GM21619 (cell line): Measurements from ENCODE around the gene CEMIP.

Experiments
- ATAC-seq: cut with Tn5 transposase; IDR thresholded peaks from one replicate; pipeline ENCODE4 v1.9.1; 2021; ENCODE audit not compliant: unreplicated experiment

CEMIP gene

DNA sequence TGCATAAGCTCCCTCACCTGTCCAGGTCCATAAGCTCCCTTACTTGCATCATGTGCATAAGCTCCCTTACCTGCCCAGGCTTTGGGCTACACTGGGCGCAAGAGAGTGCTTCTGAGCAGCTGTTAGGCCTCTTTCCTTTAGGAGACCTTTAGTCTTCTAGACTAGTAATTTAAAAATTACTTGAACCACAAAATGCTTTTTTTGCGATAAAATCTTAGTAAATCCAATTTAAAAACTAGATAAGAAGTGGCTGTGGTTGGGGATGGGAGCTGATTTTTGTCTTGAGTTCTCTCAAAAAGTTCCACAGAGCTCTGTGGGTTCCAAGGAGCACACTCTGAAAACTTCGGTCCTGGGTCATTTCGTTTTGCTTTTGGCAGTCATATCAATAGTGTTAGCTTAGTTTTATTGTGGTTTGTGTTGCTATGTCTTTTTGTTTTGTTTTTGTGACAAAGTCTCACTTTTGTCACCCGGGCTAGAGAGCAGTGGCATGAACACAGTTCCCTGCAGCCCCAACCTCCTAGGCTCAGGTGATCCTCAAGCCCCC, 6.7 kb downstream of the CEMIP start:
- no peak for ATAC-seq

DNA sequence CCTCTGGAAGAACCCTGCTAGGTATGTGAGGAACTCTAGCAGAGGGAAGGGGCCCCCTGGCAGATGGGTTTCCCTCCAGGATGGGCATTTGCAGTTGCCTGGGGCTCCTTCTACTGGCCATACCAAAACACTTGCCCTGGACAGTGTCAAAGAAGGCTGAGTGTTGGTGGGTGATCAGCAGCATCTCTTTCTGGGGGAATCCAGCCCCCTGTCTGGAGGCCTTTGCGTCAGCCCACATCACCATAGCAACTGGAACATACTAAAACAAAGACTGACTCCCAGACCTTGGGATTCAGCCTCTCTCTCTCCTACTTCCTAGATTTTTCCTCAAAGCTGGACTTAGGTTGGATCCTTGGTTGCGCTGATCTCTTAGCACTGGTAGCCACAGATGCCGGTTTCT, 8.1 kb downstream of the CEMIP start:
- ATAC-seq: no peak

DNA sequence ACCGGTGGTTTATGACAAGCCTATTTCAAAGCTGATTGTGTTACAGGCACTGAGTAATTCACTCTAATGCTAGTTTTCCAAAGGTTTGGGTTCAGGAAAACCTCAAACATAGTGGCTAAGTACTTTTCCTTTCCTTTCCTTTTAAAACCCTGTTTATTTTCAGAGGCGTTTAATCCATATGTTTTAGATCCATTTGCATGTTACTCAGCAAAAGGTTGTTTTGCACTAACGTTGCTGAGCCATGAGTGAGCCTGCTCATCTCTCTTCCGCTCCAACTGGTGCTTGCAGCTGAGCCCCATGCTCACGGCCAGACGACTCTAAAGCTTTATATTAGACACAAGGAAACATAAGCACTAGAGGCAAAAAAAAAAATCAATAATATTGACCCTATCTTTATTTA, 9.4 kb downstream of the CEMIP start:
- no peak for ATAC-seq

DNA sequence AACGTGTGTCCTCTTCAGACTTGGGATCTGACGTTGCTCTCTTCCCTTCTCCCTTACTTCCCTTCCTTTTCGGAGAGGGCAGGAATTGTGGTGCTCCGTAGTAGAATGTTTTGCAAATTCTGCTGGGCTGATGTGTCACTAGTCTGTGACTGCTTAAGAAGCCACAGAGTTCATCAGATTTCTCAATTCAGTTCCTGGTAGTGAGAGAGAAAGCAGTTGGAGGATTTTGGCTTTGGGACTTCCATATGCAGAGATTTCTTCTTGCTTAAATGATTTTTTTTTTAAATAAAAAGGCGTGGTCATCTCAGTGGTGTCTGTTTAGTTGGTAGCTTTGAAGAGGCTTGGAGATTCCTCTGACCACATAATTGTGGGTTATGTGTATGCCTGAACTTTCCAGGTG, 10.1 kb downstream of the CEMIP start:
- ATAC-seq: no peak

DNA sequence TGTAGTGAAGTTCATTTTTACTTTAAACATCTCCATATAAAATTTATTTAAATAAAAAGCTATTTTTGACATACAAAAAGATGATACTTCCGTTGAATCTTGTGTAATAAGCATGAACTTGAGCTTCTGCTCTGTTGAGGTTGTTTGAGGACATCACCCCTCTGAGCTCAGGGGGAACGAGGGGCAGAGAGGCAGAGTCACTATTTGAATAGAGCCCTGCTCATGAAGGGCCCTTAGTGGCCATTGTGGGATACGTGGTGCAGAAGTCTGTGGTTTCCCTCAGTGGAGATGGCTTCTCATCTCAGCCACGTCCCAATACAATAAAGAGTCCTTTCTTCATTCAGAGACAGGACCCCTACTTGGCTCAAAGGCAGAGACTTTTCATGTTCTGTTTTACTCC, 10.6 kb downstream of the CEMIP start:
- no peak for ATAC-seq

DNA sequence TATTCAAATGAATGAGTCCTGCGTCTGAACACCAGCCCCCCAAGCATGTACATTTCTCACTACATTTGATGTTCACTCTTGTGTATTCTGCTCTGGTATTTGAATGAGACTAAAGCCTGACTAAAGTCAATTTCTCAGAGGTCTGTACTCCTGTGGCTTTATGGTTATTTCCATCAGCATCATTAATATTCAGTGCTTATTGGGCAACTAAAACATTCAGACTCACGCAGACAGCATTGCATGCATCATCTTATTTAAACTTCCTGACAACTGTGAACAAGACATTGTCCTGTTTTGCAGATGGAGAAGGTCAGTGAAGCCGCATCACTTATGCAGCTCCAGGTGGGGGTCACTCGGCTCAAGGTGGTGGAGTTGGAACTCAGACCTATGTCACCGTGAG, 11.1 kb downstream of the CEMIP start:
- ATAC-seq: no peak

DNA sequence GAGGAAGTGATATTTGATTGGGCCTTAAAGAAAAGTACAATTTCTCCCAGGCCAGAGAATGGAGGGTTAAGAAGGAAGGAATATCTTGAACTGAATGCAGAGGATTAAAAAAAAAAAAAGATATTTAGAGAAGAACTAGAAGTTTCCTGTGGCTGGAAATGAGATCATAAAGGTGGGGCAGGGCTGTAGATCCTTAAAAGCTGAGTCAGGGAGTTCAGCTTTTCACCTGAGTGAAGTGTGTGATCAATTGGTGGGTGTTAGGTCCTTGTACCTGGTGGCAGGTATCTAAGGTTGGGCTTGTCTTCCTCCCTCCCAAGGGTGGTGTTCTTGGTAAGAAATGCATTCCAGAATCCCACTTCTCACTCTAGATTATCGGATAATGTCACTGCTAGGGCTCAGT, 11.8 kb downstream of the CEMIP start:
- ATAC-seq: no peak

DNA sequence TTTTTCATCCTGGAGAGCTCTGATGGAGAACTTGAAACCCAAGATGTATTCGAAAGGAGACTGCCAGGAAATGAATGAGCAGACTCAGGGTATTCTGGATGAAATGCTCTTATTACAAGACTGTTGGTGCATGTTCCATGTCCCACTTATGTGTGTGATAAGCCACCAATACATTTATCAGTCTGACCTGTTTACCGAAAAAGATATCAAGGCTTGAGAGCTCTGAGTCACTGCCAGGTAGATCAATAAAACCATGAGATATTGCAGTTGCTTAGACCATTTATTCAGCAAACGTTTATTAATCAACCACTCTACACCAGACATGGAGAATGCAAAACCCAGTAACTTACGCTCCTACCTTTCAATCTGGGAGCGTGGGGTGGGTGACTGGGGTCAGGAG, 17.2 kb downstream of the CEMIP start:
- ATAC-seq: no peak

DNA sequence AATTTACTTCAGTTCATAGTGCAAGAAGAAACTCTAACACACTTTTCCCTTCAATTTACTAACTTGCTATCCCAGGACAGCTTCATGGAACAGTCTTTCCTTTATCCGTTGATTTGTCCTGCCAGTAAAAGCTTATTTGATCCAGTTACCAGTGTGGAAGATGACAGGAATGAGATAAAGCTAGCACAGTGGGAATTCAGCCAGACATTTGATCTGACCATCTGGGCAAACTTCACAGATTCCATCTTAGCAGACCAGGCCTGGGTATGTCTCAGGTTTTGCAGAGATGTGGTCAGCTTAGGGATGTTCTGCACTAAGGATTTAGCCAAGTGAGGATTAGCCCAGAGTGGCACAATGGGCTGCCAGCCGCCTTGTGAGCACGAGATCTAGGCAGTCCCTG, 19.7 kb downstream of the CEMIP start:
- ATAC-seq: no peak

DNA sequence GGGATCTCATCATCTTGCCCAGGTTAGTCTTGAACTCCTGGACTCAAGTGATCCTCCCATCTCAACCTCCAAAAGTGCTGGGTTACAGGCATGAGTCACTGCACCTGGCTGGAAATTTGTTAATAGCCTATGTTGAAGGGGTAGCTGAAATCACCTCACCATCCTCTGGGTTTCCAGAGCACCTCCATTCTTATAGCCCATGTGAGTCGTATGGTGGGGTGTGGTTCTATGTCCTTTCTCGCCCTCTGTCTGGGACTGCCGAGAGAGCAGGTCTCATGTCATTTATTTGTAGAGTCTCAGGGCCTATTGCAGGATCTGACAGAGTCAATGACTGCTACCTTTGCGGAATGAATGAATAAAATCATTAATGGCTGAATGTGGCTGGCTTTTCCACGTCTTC, 20.9 kb downstream of the CEMIP start:
- ATAC-seq: no peak

DNA sequence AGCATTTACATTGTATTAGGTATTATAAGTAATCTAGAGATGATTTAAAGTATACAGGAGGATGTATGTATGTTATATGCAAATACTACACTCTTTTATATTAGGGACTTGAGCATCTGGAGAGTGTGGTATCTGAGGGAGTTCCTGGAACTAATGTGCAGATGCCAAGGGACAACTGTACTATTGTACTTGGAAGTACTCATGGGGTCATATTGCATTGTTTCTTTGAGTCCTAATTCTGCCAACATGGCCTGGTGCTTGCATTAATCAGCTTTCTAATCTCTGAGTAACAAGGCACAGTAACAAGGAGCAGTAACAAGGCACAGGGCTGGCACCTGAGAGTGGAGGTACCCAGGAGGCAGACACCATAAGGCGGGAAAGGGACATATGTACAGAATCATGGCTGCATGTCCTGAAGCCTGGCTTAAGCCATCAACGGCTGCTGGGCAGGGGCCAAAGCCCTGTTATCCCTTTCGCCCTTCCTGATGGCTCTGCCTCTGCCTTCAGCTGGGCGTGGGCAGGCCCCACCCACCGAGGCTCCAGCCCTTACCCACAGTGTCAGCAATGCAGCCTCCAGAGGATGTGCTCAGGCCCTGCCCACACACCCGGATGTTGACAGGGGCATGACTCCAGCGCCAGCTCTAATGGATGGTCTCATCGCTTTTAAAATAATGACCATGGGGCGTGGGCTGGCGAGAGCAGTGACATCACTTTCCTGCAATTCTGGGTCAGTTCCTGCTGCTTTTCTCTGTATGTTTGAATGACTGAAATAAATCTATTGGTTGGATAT, 22.9 kb downstream of the CEMIP start:
- no peak for ATAC-seq

DNA sequence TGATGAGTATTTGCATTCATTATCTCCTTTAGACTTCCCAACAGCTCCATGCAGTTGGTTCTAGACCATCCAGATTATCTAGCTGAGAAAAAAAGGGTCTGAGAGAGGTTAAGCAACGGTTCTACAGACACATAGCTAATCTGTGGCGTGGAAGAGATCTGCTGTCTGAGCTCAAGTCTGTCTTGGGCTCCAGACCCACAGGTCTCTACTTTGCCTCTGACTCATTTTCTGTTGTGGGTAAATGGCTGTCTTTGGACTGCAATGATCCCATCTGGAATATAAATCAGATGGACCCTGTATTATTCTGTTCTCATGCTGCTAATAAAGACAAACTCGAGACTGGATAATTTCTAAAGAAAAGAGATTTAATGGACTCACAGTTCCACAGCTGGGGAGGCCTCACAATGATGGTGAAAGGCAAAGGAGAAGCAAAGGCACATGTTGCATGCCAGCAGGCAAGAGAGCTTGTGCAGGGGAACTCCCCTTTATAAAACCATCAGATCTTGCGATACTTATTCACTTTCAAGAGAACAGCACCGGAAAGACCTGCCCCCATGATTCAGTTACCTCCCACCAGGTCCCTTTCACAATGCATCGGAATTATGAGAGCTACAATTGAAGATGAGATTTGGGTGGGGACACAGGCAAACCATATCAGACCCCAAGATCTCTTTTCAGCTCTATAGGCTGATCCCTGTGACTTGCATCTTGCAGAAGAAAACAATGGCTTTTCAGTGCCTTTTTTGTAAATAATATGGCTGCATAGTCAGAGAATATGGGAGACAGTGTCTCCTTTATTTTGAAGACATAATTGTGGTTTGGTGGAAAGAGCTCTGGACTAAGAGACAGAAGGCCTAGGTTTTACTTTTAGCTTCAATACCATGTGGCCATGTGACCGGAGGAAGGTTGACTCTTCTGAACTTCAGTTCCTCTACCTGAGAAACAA, 24.7 kb downstream of the CEMIP start:
- no peak for ATAC-seq

DNA sequence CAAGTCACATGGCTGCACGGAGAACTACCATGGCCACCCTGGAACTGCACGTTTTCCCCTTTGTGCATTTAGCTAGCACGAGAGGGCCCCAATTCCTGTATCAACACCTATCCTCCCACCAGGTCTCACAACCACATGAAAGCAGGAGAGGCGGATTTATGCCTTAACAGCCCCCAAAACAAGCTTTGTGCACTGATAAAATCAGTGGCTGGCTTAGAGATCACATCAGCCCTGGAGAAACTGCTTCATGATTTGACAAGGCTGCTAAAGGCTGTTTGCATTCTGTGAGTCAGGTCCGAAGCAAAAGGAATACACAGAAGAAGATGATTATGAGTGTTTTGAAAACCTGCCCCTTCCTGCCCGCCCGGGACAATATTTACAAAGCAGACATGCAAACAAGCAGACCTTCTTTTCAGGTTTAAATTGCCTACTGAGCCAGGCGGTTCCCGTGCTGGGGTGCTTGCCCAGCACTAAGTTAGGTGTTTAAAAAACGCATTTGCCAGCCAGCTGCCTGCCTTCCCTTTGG, 25.9 kb downstream of the CEMIP start:
- no peak for ATAC-seq

DNA sequence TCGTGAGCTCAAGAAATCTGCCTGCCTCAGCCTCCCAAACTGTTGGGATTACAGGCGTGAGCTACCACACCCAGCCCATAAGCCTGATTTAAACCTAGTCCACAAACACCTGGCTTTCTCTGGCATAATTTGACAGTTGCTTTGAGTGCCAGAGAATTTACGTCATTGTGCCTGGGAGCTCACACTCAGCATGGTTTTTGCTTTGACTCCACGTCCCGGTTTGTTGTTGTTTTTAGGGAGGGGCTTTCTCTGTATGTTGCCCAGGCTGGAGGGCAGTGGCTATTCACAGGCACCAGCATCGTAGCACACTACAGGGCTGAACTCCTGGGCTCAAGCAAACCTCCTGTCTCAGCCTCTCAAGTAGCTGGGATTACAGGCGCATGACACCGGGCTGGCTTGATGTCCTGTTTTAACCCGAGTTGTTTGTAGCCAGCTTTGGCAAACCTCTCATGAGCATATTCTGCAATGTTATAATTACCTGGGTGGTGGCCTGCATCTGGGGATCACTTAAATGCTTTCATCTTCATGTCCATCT, 32.7 kb downstream of the CEMIP start:
- no peak for ATAC-seq

DNA sequence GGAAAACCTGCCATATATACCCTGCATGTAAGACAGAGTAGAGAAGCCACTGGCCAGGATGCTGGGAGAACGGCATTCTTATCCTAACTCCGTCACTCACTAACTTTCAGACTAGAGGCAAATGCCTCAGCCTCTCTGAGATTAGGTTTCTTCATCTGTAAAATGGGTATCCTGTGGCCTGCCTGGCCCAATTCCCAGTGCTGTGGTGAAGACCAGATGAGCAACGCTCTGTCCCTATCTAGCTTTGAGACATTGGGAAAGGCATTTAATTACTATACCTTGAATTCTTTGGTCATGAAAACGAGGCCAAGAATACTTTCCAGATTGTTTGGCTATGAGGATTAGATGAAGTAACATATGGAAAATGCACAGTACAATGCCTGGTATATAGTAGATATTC, 35.9 kb downstream of the CEMIP start:
- no peak for ATAC-seq

DNA sequence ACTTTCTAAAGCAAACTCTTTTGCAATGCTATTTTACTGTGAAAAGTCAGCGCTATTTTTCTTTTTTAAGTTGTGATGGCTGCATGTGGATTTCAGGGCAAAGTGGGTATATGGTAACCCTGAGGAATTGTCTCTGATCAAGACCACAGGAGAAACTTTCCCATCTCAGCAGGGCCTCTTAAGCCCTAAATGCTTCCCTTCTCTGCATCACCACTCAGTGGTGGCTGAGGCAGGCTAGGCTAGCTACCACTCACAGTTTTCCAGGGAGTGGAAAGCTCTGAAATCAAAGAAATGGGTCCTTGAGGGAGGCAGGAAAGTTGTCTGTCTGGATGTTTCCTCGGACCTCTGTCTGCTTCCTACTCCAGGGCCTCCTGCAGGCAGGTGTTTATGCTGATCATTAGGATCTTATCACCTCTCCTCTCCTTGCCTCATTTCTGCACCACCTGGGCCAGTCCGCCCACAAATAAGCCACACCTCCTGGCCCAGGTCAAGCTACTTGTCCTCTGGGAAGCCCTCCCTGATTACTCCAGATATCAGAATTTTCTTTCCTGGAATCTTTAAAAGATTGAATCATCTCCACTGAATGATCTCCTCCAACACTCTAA, 37.0 kb downstream of the CEMIP start:
- no peak for ATAC-seq

DNA sequence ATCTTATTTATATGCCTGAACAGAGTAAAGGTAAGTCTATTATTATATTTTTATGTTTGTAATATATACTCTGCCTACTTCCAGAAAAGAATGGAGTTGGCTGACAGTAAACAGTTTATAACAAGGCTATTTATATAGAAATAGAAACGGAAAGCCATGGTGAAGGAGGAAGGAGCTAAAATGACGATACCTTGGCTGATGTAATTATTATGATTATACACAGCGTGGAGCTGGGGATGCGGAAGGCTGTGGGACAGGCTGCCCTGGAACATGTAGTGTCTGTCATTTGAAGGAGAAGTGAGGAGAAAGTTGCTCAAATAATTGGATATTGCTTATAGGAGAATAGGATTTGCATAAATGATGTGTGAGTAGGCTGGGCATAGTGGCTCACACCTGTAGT, 37.8 kb downstream of the CEMIP start:
- ATAC-seq: no peak

DNA sequence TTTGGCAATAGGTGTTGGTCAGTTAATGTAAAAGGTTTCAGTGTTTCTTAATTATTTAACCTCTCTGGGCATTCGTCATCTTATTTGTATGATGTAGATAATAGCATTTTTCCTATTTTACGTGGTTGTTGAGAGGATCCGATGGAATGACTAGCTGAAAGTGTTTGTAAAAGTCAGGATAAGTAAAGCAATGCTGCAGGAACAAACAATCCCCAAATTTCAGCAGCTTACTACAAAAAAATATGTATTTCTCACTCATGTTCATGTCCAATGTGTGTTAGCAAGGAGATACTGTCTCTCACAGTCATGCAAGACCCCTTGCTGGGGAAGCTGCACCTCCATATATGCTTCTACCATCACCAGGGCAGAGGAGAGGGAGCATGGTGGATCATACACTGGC, 38.7 kb downstream of the CEMIP start:
- ATAC-seq: no peak

DNA sequence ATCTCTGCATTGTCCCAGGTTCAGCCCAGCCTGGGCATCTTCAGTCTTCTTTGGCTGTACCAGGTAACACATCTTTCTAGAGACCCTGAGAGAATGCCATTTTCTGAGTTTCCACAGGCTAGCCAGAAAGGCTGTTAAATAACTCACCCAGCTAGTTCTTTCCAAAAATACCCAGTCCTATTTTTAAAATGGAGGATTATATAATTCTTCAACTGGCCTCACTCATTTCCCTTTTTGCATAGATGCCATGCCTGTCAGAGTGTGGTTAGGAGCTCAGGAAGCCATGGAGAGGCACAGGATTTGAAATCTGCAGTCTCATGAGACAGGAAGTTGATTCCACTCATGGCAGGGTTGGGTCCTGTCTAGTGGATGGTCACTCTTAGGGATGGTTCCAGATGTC, 39.8 kb downstream of the CEMIP start:
- ATAC-seq: no peak

DNA sequence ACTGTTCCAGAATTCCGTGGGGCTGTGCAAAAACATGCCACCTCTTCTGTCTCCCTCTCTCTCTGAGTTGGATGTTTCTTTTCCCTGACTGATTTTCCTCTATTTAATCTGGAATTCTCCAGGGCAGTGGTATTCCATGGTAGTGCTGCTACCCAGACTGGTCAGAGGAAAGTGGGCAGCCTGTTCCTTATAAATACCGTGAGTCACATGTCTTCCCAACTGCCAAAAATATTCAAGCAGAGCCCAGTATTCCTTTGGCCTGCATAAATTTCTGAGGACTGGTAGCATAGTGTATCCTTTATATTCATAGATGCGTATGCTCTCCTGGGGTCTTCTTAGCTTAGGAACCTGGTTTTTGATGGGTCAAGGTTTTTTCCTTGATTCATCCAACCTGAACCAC, 40.9 kb downstream of the CEMIP start:
- no peak for ATAC-seq

DNA sequence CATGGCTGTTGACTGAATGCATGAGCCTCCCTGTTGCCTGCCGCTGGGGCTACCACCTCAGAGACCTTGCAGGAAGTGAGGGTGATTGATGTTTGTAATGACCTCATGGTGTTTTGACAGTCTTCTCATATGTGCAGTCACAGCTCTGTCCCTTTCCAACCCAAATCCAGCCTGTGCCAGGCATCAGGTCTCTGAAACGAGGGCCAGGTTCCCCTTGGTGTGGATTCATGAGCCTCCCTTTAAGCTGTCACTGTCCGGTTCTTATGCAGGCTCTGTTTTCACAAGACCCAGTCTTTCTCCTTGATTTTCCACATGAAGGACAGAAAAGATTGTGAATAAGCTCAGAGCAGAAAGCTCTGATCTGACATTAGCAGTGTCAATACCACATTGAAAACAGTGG, 43.1 kb downstream of the CEMIP start:
- no peak for ATAC-seq
